ENCODE results near the gene C1QTNF9B. TPM values are rescaled to one million over a fixed set of nuclear protein-coding genes. Genes with fewer than 3 reads are reported as not detected.

The C1QTNF9B gene
- total RNA-seq, 6 donors from 2014 or later = not detected

- ATAC-seq (ENCODE audit: low FRiP score in 2 of 2) = no peak
- peak overlapping the region in 1 of 4 donors; percentile 32 for H3K27ac ChIP-seq
Observed at GRCh38 chr13:23859455-23859854, 37.8 kb downstream of the C1QTNF9B start.

GRCh38 chr13:23858546-23858945 lies 38.8 kb downstream of the C1QTNF9B start:
- no peaks in the 10 kb centered on the region for H3K9me3 ChIP-seq
- peak overlapping the region in 1 of 4 donors; percentile 32 for H3K27ac ChIP-seq
- peaks cover 0 to 9% (median 0%) of the 10 kb centered on the region in 4 donors for H3K4me1 ChIP-seq
- TF ChIP-seq CTCF (IDR thresholded peaks at IDR 0.05) (no peak), EP300 (IDR thresholded peaks at IDR 0.05) (no peak), POLR2AphosphoS5 (IDR thresholded peaks at IDR 0.05) (no peak), POLR2A (IDR thresholded peaks at IDR 0.05) (no peak)
- H3K4me3 ChIP-seq = no peak overlapping the region
- H3K36me3 ChIP-seq = peaks cover 0 to 5% (median 0%) of the 10 kb centered on the region in 4 donors
- 47 to 65% methylated on average over 5 of the region's 5 CpGs for WGBS, 2 donors
- ATAC-seq (ENCODE audit: low FRiP score in 2 of 2) (peak in 1 of 2 donors; percentile 26), DNase-seq (no peak)
- H3K27me3 ChIP-seq = no peaks in the 10 kb centered on the region

More at GRCh38 chr13:23859455-23859854, 37.8 kb downstream of the C1QTNF9B start:
- H3K36me3 ChIP-seq = peaks cover 0 to 5% (median 0%) of the 10 kb centered on the region in 4 donors
- TF ChIP-seq POLR2AphosphoS5 (IDR thresholded peaks at IDR 0.05) = no peak
- no peak for TF ChIP-seq POLR2A (IDR thresholded peaks at IDR 0.05)
- TF ChIP-seq CTCF (IDR thresholded peaks at IDR 0.05) = no peak
- no peak for TF ChIP-seq EP300 (IDR thresholded peaks at IDR 0.05)
- H3K4me3 ChIP-seq = no peak overlapping the region
- no peaks in the 10 kb centered on the region for H3K9me3 ChIP-seq
- no peaks in the 10 kb centered on the region for H3K27me3 ChIP-seq
- peaks cover 0 to 9% (median 0%) of the 10 kb centered on the region in 4 donors for H3K4me1 ChIP-seq
- no peak for DNase-seq

GRCh38 chr13:23856008-23856750 lies 41.1 kb downstream of the C1QTNF9B start:
- H3K36me3 ChIP-seq = peaks cover 0 to 5% (median 0%) of the 10 kb centered on the region in 4 donors
- peaks cover 0 to 9% (median 0%) of the 10 kb centered on the region in 4 donors for H3K4me1 ChIP-seq
- no peak for TF ChIP-seq CTCF (IDR thresholded peaks at IDR 0.05)
- TF ChIP-seq POLR2A (IDR thresholded peaks at IDR 0.05) = no peak
- no peak for TF ChIP-seq EP300 (IDR thresholded peaks at IDR 0.05)
- no peak for TF ChIP-seq POLR2AphosphoS5 (IDR thresholded peaks at IDR 0.05)
- H3K27me3 ChIP-seq = no peaks in the 10 kb centered on the region
- no peak overlapping the region for H3K27ac ChIP-seq
- no peak overlapping the region for H3K4me3 ChIP-seq
- DNase-seq (no peak), ATAC-seq (ENCODE audit: low FRiP score in 2 of 2) (no peak)
- no peaks in the 10 kb centered on the region for H3K9me3 ChIP-seq
- WGBS, 2 donors = 75 to 81% methylated on average over 5 of the region's 5 CpGs

GRCh38 chr13:23855360-23855759 lies 41.9 kb downstream of the C1QTNF9B start:
- peaks cover 0 to 5% (median 0%) of the 10 kb centered on the region in 4 donors for H3K36me3 ChIP-seq
- WGBS, 2 donors = 84 to 97% methylated on average over 3 of the region's 3 CpGs
- ATAC-seq (ENCODE audit: low FRiP score in 2 of 2) (no peak), DNase-seq (no peak)
- H3K4me1 ChIP-seq = peaks cover 0 to 9% (median 0%) of the 10 kb centered on the region in 4 donors
- H3K27me3 ChIP-seq = no peaks in the 10 kb centered on the region
- H3K27ac ChIP-seq = no peak overlapping the region
- H3K4me3 ChIP-seq = no peak overlapping the region
- H3K9me3 ChIP-seq = no peaks in the 10 kb centered on the region
- TF ChIP-seq EP300 (IDR thresholded peaks at IDR 0.05) (no peak), CTCF (IDR thresholded peaks at IDR 0.05) (no peak), POLR2AphosphoS5 (IDR thresholded peaks at IDR 0.05) (no peak), POLR2A (IDR thresholded peaks at IDR 0.05) (no peak)

Measured in upper lobe of left lung (tissue), 6 donors.